ENCODE measurements around the gene COL6A3.
"Not testable (repeated sequence)": the region's sequence is repeated elsewhere in the genome, so short reads cannot be mapped to it uniquely, and the experiment has no call there.

The COL6A3 gene

GRCh38 chr2:237374284-237375060 is 39.5 kb downstream of the COL6A3 start:
- DNase-seq = no peak

GRCh38 chr2:237371856-237372255 is 42.1 kb downstream of the COL6A3 start:
- no peak for DNase-seq

DNA sequence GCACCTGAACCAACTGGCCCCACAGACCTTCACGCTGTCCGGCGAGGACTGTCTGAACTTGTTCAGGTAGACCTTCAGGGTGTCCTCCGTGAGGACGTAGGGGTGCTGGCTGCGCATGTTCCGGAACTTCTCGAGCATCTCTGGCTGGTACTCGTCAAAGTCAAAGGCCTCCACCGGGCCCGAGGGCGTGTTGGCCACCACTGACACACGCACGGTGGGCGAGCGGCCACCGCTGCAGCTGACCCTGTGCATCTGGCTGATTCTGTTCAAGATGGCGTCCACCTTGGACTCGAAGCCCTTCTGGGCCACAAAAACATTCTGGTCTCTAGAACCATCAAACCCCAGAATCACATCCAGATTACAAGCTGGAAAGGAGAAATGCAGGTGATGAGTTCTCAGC is 48.3 kb downstream of the COL6A3 start:
- no peak for DNase-seq

DNA sequence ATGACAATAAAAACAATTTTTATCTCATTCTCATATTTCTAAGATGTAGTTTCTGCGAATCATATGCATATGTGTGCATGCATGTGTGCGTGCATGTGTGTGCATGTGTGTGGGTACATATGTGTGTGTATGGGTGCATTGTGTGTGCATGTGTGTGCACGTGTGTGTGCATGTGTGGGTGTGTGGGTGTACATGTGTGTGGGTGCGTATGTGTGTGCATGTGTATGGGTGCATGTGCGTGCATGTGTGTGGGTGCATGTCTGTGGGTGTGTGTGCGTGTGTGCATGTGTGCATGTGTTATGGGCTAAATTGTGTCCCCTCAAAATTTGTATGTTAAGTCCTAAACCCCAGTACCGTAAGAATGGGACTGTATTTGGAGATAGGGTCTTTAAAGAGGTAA is 49.3 kb downstream of the COL6A3 start:
- no peak for DNase-seq

DNA sequence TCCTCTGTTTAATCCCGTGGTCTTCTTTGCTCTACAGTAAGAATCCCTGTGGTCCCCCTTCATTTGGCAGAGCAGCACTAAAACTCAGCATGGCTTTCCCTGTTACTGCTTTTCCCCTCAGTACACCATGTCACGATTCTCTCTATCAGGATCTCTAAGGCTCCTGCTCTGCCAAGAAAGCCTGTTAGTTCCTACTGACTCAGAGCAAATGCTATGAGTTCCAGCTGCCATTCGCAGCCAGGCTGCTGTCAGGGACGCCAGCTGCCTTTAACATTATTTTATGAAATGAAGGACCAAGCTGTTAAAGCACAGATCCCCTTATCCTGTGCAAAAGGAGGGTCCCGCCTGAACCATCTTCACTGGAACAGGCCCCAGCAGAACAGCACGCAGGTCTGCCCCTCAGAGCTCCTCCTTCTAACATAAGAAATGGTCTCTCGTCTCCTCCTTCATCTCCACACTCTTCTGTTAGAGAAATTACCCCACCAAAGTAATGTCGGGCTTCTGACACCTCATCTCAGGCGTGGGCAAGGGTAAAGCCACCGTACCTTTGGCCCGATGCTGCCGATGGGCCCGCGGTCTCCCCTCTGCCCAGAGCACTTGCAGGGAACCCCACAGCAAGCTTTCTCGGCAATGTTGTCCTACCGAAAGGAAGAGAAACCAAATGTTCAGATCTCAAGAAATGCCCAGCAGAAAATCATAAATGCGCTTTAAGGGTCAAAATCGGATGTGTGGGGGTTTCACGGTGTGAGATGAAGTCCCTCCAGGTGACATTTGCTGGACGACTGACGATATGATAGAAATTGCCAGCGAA is 52.6 kb downstream of the COL6A3 start:
- no peak for DNase-seq

GRCh38 chr2:237359894-237360780 is 53.8 kb downstream of the COL6A3 start:
- no peak for DNase-seq

DNA sequence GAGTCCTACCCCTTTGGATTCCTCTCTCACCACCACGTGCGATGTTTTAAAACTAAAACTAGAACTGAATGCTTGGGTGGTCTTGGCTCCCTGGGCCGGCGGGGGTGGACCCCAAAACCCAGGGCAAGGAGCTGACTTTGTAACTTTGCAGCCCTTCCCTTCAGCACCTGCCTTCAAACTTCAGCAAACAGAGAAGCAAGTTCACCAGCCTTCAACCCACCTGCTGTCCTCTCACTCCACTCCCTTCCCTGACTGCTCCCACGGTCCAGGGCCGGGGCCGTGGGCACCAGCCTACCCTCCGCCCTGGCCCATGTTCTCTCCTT is 54.5 kb downstream of the COL6A3 start:
- DNase-seq = no peak

DNA sequence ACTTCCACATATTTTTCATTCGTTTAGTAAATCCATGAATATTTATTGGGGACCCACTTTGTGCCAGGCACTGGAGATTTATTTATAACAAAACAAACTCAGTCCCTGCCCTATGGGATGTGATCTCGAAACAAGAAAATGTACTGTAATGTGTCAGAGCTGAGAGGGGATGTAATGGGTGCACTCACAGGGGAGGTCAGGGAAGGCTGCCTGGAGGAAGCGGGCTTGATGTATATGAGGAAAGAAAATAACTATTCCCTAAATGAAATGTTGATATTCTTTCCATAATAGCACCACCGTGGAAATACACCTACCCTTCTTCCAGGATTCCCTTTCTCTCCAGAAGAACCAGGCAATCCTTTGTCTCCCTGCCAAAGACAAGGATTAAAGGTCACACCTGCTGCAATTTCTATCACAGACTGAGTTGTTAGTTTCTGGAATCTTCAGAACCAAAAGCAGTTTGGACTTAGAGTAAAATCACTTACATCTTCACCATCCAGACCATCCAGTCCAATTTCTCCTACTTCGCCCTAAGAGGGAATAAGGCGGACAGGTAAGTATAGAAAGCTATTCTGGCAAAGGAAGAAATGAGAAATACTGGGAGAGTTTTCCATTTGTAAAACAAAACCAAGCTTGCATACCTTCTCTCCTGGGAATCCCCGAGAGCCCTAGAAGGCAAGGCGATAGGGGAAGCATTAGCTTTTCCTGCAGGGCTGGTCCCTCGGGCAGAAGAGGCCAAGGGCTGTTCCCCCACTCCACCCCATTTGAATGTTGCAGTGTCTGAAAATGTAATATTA is 55.0 kb downstream of the COL6A3 start:
- no peak for DNase-seq

DNA sequence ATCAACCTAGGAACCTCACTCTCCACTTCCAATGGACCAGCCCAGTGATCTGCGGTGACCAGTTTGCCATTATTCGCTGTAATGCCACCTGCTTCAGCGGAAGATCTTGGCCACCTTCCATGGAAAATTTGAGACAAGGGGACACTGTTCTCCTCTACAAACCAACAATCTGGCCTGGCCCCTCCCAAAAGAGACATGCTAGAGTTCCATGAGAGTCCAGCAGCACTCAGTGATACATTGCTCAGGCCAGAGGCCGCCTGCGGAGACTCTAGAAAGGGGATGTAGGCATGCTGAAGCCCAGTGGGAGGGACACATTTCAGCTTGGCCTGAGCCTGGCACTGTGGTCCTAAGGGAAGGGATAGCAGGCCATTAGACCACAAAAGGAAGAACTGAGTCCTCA is 58.3 kb downstream of the COL6A3 start:
- no peak for DNase-seq

DNA sequence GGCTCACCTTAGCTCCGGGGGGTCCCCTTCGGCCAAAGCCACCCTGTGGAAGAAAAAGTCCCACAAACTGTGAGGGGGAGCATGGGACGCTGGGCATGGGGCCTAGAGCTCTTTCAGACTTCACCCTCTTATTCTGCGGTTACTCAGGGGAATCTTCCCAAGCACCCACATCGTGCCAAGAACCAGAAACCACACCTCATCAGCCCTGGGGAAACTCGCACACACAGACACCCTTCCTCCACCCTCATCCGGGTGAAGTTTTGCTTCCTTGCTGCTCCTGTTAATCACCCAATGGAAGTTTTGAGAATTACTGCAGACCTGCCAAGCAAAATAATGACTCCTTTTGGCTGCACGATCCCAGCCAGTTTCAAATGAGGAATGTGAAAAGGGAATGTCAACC is 59.1 kb downstream of the COL6A3 start:
- no peak for DNase-seq

- DNase-seq = not testable (repeated sequence)
Measured at GRCh38 chr2:237354172-237354571, 59.8 kb downstream of the COL6A3 start.

DNA sequence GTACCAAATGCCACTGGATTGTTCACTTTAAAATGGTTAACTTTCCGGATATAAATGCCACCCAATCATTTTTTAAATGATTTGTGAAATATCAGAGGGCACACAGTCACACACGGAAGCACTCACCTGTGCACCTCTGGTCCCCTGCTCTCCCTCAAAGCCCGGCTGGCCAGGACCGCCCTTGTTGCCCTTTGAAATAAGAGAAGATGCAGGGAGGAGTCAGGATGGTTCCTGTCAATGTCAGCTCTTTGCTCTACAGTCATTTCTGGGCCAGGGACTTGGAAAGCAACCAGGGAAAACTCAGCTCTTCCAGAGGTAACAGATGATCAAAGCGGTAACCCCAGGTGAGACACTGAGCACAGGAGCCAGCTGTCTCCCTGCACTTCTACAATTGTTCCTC is 60.7 kb downstream of the COL6A3 start:
- DNase-seq = no peak

DNA sequence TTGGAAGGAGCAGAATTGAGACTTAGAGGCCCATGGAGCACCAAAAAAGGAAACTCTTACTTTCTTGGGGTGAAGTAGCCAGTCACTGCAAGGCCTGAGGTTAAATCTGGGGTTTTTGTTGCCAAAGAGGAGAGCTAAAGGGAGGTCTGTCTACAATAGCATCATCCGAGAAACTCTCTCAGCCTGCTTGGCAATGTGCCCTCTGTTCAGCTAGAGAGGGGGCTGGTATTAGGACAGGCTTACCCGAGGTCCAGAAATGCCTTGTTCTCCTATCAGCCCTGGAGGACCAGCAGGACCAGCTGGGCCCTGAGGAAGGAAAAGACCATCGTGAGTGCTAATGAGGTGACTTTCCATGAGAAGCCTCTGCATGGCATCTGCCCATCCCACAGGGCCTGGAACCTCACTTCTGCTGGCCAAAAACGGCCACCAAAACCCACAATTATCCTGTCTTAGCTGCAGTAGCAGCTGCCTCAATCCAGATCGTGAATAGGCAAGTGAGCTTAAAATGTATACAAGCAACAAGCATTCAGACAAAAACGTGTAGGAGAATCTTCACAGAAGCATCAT is 61.6 kb downstream of the COL6A3 start:
- no peak for DNase-seq

DNA sequence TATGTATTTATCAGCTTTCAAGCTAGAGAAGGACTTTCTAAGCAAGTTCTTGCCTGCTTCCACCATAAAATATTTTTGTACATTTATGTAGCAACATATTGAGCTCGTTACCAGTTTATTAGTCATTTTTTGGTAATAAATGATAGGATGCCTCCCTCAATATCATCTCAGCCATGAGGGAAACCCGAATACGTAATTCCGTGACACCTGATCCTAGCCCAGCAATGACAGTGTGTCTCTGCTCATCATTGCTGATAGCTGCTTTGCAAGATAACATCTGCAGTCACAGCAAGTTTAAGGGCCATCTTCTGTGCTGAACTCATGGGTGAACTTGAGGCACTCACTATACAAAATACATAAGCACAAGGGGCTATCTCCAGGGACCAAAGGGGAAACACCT is 62.2 kb downstream of the COL6A3 start:
- no peak for DNase-seq

DNA sequence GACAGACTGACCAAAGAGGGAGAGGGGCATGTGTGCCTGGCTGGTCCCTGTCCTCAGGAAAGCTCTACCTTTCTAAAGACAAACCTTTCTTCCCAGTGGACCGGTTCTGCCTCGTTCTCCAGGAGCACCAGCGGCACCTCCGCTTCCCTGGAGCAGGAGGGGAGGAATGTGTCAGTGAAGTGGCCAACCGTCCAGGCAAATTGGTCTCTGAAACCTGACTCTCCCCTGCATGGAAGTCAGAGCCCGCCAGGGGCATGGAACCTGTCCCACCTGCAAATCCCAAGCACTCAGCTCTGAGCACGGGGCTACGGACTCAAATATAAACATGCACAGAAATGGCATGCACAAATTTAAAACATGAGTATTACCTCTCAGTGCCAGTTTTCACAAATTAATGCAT is 62.9 kb downstream of the COL6A3 start:
- no peak for DNase-seq

- DNase-seq = no peak
Measured at GRCh38 chr2:237350597-237350996, 63.4 kb downstream of the COL6A3 start.

GRCh38 chr2:237350070-237350469 is 63.9 kb downstream of the COL6A3 start:
- no peak for DNase-seq

DNA sequence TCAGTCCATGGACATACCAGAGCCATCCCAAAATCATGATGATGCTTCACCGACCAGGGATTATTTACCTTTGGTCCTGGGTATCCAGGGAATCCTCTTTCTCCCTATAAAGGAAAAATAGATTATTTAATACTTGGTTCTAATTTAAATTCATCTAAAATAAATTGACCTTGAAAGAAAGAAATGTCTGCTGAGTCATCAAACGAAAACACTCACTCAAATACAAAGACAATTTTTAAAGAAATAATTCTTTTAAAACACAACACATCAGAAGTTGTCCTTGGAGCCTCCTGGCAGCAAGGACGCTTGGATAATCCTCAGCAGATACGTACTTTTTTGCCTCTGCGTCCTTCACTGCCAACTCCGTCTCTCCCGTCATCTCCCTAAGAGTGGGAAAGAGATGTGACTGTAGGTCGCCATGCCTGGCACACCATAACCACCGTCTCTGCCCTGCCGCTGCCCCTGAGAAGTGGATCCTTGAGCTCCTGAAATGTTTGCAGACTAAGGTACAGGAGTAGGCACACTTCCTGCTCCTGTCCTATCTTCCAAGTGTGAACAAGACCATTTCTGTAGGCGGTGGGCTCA is 65.6 kb downstream of the COL6A3 start:
- no peak for DNase-seq

DNA sequence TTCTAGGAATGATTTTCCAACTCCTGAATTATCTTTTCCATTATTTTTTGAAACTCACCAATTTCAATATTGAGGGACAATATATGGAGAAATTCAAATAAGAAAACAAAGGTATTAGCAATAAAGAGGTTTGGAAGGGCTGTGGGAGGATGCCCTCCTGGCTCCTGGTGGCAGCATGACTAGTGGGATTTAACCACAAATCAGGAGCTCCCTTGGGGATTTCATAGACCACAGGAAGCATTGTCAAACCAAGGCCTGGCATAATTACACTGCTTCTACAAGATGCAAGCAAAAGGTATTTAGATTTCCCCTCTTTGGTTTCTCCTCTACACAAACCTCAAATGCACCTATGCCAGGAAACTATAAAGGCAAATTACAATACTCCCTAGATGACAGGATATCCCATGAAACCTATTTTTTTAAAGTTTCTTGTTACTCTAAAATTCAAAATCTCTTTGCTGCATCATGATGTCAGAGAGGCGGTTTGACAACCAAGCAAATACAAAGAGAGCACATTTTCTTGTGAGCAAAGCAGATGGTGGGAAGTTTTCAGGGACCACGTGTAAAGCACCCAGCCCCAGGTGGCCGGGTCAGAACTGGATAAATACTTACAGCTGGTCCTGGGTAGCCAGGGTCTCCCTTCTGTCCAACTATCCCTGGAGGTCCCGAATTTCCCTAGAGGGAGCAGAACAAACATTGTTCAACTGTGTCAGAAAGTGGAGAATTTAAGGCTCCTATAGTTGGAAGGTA is 67.9 kb downstream of the COL6A3 start:
- no peak for DNase-seq

DNA sequence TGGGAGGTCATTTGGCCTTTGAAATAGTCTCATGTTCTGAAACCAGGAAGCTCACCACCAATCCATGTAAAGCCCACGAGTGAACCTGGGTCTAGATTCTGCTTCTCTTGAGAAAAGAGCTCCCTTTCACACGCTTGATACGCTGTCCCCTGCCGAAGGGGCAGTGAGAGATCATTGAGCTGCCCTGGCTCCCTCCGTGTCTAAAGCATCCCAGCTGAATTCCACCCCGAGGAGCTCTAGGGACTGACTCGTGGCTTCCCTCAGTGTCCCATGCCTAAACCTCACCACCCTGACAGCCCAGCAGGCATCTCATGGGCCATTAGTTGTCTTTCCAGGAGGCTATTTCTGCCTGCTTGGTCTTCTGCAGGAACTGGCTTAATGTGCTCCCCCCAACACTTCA is 68.6 kb downstream of the COL6A3 start:
- DNase-seq = no peak

DNA sequence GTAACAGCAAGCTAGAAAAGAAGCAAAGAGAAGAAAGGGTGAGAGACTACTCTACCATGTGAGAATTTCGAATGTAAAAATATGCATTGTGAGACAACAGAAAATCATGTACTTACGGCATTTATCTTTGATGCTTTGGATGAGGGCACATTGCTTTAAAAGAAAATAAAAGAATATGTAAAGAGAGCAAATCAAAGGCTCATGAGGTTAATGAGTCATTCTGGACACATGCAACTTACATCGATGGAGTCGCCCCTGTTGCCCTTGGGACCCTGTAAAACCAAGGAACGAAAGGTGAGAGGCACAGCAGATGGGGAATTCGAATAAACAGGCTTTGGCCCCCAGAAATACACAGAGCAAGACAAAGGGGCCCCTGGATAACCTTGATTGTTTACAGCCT is 69.0 kb downstream of the COL6A3 start:
- no peak for DNase-seq
